Measurements from ENCODE around the gene SEMA3G.

Gene SEMA3G

GRCh38 chr3:52438579-52439425 is 6.1 kb downstream of the SEMA3G start:
- no peak for DNase-seq

GRCh38 chr3:52438104-52438376 is 6.9 kb downstream of the SEMA3G start:
- DNase-seq: no peak

GRCh38 chr3:52437326-52438103 is 7.4 kb downstream of the SEMA3G start:
- DNase-seq: no peak

GRCh38 chr3:52436500-52437149 is 8.3 kb downstream of the SEMA3G start:
- no peak for DNase-seq

GRCh38 chr3:52435246-52436101 is 9.4 kb downstream of the SEMA3G start:
- no peak for DNase-seq

GRCh38 chr3:52434491-52435115 is 10.3 kb downstream of the SEMA3G start:
- DNase-seq: no peak

- no peak for DNase-seq
Observed at GRCh38 chr3:52433996-52434479, 10.9 kb downstream of the SEMA3G start.

- no peak for DNase-seq
Observed at GRCh38 chr3:52433328-52433995, 11.4 kb downstream of the SEMA3G start.

- DNase-seq: no peak
Observed at GRCh38 chr3:52432691-52433141, 12.2 kb downstream of the SEMA3G start.

- DNase-seq: no peak
Observed at GRCh38 chr3:52432225-52432624, 12.7 kb downstream of the SEMA3G start.

- DNase-seq: no peak
Observed at GRCh38 chr3:52431459-52432223, 13.3 kb downstream of the SEMA3G start.

- DNase-seq: no peak
Observed at GRCh38 chr3:52430416-52430810, 14.5 kb downstream of the SEMA3G start.

GRCh38 chr3:52429779-52430415 is 15.0 kb downstream of the SEMA3G start:
- DNase-seq: no peak

- no peak for DNase-seq
Observed at GRCh38 chr3:52429031-52429430, 15.9 kb downstream of the SEMA3G start.

GRCh38 chr3:52428151-52429005 is 16.5 kb downstream of the SEMA3G start:
- no peak for DNase-seq

GRCh38 chr3:52423173-52423572 is 21.7 kb downstream of the SEMA3G start:
- DNase-seq: no peak

- DNase-seq: no peak
Observed at GRCh38 chr3:52422669-52423068, 22.2 kb downstream of the SEMA3G start.

GRCh38 chr3:52420388-52420787 is 24.5 kb downstream of the SEMA3G start:
- no peak for DNase-seq

- no peak for DNase-seq
Observed at GRCh38 chr3:52415800-52416199, 29.1 kb downstream of the SEMA3G start.
